NCI-H345 (cell line): ENCODE data around the gene HHIPL1.
"Not testable (repeated sequence)": the region's sequence is repeated elsewhere in the genome, so short reads cannot be mapped to it uniquely, and the experiment has no call there.

Experiments used
- DNase-seq: peaks from one replicate; lab custom pipeline; 2025; lab: John Stamatoyannopoulos, UW

Gene HHIPL1

GRCh38 chr14:99635116-99635515 is 9.8 kb upstream of the HHIPL1 start:
- DNase-seq, result no peak

GRCh38 chr14:99636487-99636886 is 8.4 kb upstream of the HHIPL1 start:
- no peak for DNase-seq

GRCh38 chr14:99637624-99638023 is 7.3 kb upstream of the HHIPL1 start:
- no peak for DNase-seq

- not testable (repeated sequence) for DNase-seq
These were observed 2.2 kb upstream of the HHIPL1 start for GRCh38 chr14:99642771-99643170.

GRCh38 chr14:99643343-99643742 is 1.6 kb upstream of the HHIPL1 start:
- DNase-seq, result no peak

GRCh38 chr14:99644035-99644587 is 818 bp upstream of the HHIPL1 start:
- DNase-seq, result no peak

- no peak for DNase-seq
These were observed 896 bp downstream of the HHIPL1 start for GRCh38 chr14:99645545-99646505.

- DNase-seq, result no peak
These were observed 2.5 kb downstream of the HHIPL1 start for GRCh38 chr14:99647411-99647810.

GRCh38 chr14:99648027-99648784 is 3.3 kb downstream of the HHIPL1 start:
- DNase-seq, result no peak

GRCh38 chr14:99649219-99649618 is 4.3 kb downstream of the HHIPL1 start:
- DNase-seq, result no peak

- no peak for DNase-seq
These were observed 4.7 kb downstream of the HHIPL1 start for GRCh38 chr14:99649643-99650042.

- no peak for DNase-seq
These were observed 5.3 kb downstream of the HHIPL1 start for GRCh38 chr14:99650189-99650588.

GRCh38 chr14:99651953-99652746 is 7.2 kb downstream of the HHIPL1 start:
- no peak for DNase-seq

GRCh38 chr14:99654235-99654985 is 9.5 kb downstream of the HHIPL1 start:
- no peak for DNase-seq

GRCh38 chr14:99655521-99655920 is 10.6 kb downstream of the HHIPL1 start:
- no peak for DNase-seq

- no peak for DNase-seq
These were observed 11.2 kb downstream of the HHIPL1 start for GRCh38 chr14:99656171-99656570.

GRCh38 chr14:99657645-99658155 is 12.8 kb downstream of the HHIPL1 start:
- no peak for DNase-seq

- no peak for DNase-seq
These were observed 13.4 kb downstream of the HHIPL1 start for GRCh38 chr14:99658218-99658845.

GRCh38 chr14:99659333-99659741 is 14.4 kb downstream of the HHIPL1 start:
- DNase-seq, result no peak

- no peak for DNase-seq
These were observed 15.2 kb downstream of the HHIPL1 start for GRCh38 chr14:99660006-99660566.
